Calu3 (cell line): ENCODE measurements around the gene SPPL3. TPM values are rescaled to one million over a fixed set of nuclear protein-coding genes. Genes with fewer than 3 reads are reported as not detected.

Experiments
- BruUV-seq: library from RNA; stranded (reverse); fragments of 400-500 nt; replicated peaks from 2 replicates; lab custom pipeline; 2021; lab: Mats Ljungman, UMichigan
- CTCF ChIA-PET: fragments of 300-600 bp; sonication (Branson Sonifier 250); formaldehyde crosslinking; loops from one replicate; lab custom pipeline; 2022; ENCODE audit warnings: antibody characterized with exemption; lab: Charles Lee
- DNase-seq: peaks from one replicate; pipeline ENCODE4 v3.0.0; 2022
- H3K27ac Mint-ChIP-seq: one replicate; pipeline ENCODE4 v1.8.0; 2022; ENCODE audit warnings: mixed read lengths; ENCODE audit not compliant: unreplicated experiment
- H3K27me3 Mint-ChIP-seq: one replicate; pipeline ENCODE4 v1.8.0; 2022; ENCODE audit warnings: mixed read lengths; ENCODE audit not compliant: unreplicated experiment
- H3K36me3 Mint-ChIP-seq: one replicate; pipeline ENCODE4 v1.8.0; 2022; ENCODE audit warnings: mild to moderate bottlenecking, moderate library complexity, mixed read lengths; ENCODE audit not compliant: insufficient read depth, unreplicated experiment
- H3K4me1 Mint-ChIP-seq: one replicate; pipeline ENCODE4 v1.8.0; 2022; ENCODE audit warnings: mild to moderate bottlenecking, low read depth, mixed read lengths; ENCODE audit not compliant: unreplicated experiment
- H3K4me3 Mint-ChIP-seq: one replicate; pipeline ENCODE4 v1.8.0; 2022; ENCODE audit warnings: mild to moderate bottlenecking, low read depth, moderate library complexity, mixed read lengths; ENCODE audit not compliant: unreplicated experiment
- H3K9me3 Mint-ChIP-seq: one replicate; pipeline ENCODE4 v1.8.0; 2022; ENCODE audit warnings: low read depth, mixed read lengths; ENCODE audit not compliant: unreplicated experiment
- intact Hi-C: fragments of 100-400 bp; cut with micrococcal nuclease; formaldehyde crosslinking; loops from one replicate; pipeline ENCODE4 v1.10.0; 2022; ENCODE audit not compliant: unreplicated experiment
- total RNA-seq: library from RNA; stranded (reverse); gene quantifications from 2 replicates; pipeline ENCODE4 v1.2.3, GENCODE V29; 2022
- TF ChIP-seq, protein P1 (sequence below): fragments of 200-600 bp; IDR thresholded peaks from one replicate; pipeline ENCODE4 v1.8.0; 2022; ENCODE audit warnings: antibody characterized with exemption; ENCODE audit not compliant: unreplicated experiment

The SPPL3 gene
- total RNA-seq, 1 experiment from 2014 or later = 61.0 TPM

DNA sequence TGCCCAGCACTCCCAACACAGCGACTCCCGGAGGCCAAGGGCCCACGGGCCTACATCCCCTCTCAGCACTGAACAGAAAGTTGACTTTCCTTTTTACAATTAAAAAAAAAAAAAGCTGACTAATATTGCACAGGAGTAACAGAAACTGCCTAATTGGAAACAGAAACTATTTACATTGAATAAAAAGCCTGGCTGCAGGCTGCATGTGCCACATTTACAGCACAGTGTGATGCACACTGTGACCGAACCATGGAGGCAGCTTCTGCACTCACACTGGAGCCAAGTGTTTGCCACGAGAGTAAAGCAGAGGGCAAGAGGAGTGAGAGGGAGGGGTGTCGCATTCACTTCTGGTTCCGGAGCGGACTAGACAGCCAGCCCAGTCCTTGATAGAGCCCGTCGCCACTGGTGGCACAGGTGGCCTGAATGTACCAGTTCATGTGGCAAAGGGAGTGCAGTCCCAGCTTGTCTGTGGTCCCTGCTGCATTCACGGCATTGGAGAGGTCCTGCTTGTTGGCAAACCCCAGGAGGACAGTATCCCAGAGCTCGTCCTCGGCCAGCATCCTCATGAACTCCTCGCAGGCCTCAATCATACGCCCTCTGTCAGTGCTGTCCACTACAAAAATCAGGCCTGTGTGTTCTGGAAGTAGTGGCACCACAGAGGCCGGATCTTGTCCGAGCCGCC lies 59.2 kb downstream of the SPPL3 start:
- intact Hi-C loops = no loop called here
- Mint-ChIP-seq H3K27ac (no peak overlapping the region), H3K4me3 (no peak overlapping the region), H3K27me3 (no peaks in the 10 kb centered on the region), H3K9me3 (no peaks in the 10 kb centered on the region), H3K36me3 (no peaks in the 10 kb centered on the region), H3K4me1 (peaks cover 55% of the 10 kb centered on the region)
- BruUV-seq = no TSS peak
- CTCF ChIA-PET = interaction anchor here (0.5 to 0.6 kb wide), 3 partner anchors 62 to 1354 kb away, joined by 3 to 7 read pairs (median 4); no protein-coding TSS in a partner anchor
- DNase-seq = no peak
- TF ChIP-seq, protein P1, sequence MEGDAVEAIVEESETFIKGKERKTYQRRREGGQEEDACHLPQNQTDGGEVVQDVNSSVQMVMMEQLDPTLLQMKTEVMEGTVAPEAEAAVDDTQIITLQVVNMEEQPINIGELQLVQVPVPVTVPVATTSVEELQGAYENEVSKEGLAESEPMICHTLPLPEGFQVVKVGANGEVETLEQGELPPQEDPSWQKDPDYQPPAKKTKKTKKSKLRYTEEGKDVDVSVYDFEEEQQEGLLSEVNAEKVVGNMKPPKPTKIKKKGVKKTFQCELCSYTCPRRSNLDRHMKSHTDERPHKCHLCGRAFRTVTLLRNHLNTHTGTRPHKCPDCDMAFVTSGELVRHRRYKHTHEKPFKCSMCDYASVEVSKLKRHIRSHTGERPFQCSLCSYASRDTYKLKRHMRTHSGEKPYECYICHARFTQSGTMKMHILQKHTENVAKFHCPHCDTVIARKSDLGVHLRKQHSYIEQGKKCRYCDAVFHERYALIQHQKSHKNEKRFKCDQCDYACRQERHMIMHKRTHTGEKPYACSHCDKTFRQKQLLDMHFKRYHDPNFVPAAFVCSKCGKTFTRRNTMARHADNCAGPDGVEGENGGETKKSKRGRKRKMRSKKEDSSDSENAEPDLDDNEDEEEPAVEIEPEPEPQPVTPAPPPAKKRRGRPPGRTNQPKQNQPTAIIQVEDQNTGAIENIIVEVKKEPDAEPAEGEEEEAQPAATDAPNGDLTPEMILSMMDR = no peak

DNA sequence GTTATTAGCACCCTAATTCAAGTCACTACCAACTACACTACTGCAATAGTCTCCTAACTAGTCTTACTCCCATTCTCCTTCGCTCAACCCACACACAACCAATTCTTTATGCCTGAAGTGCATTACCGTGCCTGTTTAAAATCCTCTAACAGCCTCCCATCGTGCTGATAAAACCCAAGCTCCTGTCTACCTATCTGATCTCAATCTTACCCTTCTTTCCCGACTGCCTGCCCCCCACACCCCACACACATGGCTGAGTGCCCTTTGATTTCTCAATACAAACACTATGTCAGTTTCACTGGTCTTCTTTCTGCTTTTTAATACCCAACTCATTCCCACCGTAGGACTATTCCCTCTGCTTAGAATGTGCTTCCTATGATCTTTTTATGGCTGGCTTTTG lies 59.9 kb downstream of the SPPL3 start:
- CTCF ChIA-PET = interaction anchor here (0.6 kb wide), 1 partner anchor 100 kb away, joined by 7 read pairs; no protein-coding TSS in a partner anchor
- TF ChIP-seq, protein P1 = no peak
- intact Hi-C loops = no loop called here
- no peak for DNase-seq
- H3K36me3 Mint-ChIP-seq = no peaks in the 10 kb centered on the region
- H3K27me3 Mint-ChIP-seq = no peaks in the 10 kb centered on the region
- H3K9me3 Mint-ChIP-seq = no peaks in the 10 kb centered on the region
- H3K4me3 Mint-ChIP-seq = no peak overlapping the region
- H3K4me1 Mint-ChIP-seq = peaks cover 49% of the 10 kb centered on the region
- H3K27ac Mint-ChIP-seq = no peak overlapping the region
- BruUV-seq = no TSS peak

DNA sequence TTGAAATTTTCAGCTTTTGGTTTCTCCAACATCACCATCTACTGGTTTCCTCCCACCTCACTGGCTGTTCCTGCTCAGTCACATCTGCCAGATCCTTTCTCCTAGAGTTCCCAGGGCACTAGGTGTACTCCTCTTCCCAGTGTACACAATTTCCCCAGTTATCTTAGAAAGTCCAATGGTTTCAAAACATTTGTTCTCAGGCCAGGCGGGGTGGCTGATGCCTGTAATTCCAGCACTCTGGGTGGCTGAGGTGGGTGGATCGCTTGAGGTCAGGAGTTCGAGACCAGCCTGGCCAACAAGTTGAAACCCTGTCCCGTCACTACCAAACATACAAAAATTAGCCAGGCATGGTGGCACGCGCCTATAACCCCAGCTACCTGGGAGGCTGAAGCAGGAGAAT lies 60.7 kb downstream of the SPPL3 start:
- TF ChIP-seq, protein P1 = no peak
- Mint-ChIP-seq H3K36me3 (no peaks in the 10 kb centered on the region), H3K4me1 (peaks cover 41% of the 10 kb centered on the region), H3K4me3 (no peak overlapping the region), H3K27me3 (no peaks in the 10 kb centered on the region), H3K27ac (no peak overlapping the region), H3K9me3 (no peaks in the 10 kb centered on the region)
- DNase-seq = no peak
- BruUV-seq = no TSS peak
- CTCF ChIA-PET = no interaction called here
- intact Hi-C loops = no loop called here

DNA sequence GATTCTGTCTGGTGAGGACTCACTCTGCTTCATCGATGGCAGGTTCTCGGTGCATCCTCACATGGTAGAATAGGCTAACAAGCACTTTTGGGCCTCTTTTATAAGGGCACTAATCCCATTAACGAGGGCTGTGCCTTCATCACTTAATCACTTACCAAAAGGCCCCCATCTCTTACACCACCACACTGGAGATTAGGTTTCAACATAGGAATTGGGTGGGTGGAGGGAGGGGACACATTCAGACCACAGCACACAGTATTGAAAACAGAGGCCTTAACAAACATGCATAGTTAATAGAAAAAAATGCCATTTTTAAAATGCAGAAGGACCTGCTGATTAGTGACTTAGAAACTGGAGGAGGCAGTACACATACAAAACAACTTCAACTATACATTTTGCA lies 61.6 kb downstream of the SPPL3 start:
- intact Hi-C loops = no loop called here
- peaks cover 35% of the 10 kb centered on the region for H3K4me1 Mint-ChIP-seq

More for the DNA sequence above, 61.6 kb downstream of the SPPL3 start:
- H3K4me3 Mint-ChIP-seq = no peak overlapping the region
- no TSS peak for BruUV-seq
- DNase-seq = no peak
- no peaks in the 10 kb centered on the region for H3K36me3 Mint-ChIP-seq
- CTCF ChIA-PET = no interaction called here
- TF ChIP-seq, protein P1 = no peak
- H3K9me3 Mint-ChIP-seq = no peaks in the 10 kb centered on the region
- H3K27ac Mint-ChIP-seq = no peak overlapping the region
- H3K27me3 Mint-ChIP-seq = no peaks in the 10 kb centered on the region
